Stimulated activated CD8-positive, alpha-beta memory T cell treated with anti-CD3 and anti-CD28 coated beads, Interleukin-12 subunit alpha, Interleukin-12 subunit beta, amount 100 ng/mL, for 24 hours (primary cell): ENCODE data around the gene SAMSN1.
"Not testable (repeated sequence)": the region's sequence is repeated elsewhere in the genome, so short reads cannot be mapped to it uniquely, and the experiment has no call there.

ENCODE experiments used
- DNase-seq: peaks from one replicate; pipeline ENCODE4 v3.0.0-alpha.2; 2020; ENCODE audit errors: extremely low read depth

The SAMSN1 gene

DNA sequence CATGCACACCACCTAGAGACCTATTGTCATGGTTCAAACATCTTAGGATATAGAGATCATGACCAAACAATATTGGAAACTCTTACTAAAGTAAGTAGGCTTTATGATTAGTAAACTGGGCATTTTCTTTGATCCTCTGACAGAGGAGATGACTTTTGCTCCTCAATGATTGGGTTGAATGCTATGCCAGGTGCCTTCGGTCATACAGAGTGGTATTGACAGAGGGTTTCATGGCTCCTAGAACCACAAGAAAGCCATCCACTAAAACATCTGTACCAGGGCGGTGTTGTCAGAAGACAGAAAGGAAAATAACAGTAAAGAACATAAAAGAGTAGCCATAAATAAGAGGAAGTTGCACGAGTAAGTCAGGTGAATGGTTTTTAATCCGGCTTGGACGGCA, 20.8 kb upstream of the SAMSN1 start:
- no peak for DNase-seq

- no peak for DNase-seq
Measured at GRCh38 chr21:14562959-14563358, 16.8 kb upstream of the SAMSN1 start.

DNA sequence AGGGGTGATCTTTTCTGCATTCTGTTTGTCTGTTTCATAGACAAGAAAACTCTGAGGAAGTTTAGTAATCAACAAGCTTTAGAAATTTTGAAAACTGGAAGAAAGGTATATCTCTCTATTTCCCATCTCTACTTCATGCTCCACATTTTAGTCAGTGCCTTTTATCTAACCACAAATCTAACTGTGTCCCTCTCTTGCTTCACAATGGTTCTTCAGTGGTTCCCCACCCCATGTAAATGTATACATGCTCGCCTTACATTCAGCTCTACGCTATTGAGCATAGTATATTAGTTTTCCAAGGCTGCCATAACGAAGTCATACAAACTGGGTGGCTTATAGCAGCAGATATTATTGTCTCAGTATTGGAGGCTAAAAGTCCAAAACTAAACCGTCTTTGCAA, 14.4 kb upstream of the SAMSN1 start:
- no peak for DNase-seq

DNA sequence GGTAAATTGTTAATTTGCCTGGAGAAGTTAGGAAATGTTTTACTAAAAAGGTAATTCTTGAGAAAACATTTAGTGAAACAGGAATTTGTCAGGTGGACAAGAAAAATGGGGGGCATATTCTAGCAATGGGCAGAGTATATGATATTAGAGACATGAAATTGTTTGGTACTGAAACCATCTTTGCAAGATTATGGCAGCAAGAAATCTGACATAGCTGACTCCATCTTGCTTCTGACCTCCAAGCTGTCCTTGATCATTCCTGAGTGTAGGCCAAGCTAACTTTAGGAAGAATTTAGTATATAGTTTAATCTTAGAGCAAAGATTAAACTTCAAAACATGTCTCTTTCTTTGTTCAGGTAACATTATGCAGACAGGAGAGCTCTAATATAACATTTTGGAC, 14.0 kb upstream of the SAMSN1 start:
- DNase-seq, result no peak

DNA sequence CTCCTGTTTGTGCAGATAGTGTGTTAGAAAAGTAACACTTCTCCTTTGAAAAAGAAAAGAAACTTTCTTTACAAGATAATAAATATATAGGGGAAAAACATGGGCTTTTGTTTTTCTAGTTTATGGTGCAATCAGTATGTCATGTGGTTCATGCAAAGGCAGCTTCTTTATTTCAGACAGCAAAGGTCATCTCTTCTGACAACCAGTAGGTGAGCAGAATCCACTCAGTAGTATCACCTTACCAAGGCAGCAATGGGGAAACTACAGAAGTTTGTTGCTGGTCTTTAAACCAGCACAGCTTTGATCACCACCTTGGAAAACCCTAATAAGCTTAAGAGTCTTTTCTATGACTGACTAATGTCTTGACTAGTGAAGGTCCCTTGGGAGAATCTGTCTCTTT, 13.0 kb upstream of the SAMSN1 start:
- DNase-seq, result no peak

DNA sequence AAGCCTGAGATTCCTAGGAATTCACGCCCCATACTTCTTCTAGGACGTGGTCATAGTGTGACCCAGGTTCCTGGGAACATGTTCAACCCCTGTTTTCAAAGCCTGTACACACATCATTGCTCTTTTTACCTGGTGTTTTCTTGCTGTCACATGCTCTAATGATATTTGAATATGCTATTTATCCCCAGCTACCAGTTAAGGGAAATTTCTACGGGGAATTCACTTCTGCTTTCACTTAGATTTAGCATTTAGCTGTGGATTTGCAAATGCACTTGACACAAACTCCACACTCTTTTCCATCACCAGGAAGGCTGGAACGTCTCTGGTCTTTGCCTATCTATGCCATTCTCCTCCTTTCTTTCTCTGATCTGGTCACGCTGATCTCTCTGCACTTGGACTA, 11.3 kb upstream of the SAMSN1 start:
- no peak for DNase-seq

DNA sequence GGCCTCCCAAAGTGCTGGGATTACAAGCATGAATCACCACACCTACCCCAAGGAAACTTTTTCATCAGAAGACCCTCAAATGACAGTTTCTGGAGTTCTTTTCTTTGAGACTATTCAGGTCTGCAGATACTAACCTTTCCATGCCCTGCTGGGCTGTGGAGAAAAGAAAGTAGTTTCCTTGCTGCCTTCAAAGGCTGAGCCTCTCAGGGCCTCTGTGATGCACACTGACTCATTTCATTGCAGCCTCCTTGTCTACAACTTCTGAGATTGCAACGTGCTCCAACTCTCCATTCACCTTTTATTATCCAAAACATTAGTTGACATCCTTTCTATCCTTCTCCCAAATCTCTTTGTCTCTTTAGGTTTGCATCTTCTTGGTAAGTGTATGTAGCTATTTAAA, 8.8 kb upstream of the SAMSN1 start:
- no peak for DNase-seq

GRCh38 chr21:14553422-14553821, 7.3 kb upstream of the SAMSN1 start:
- DNase-seq, result no peak

- DNase-seq, result no peak
Measured at GRCh38 chr21:14551741-14552140, 5.6 kb upstream of the SAMSN1 start.

DNA sequence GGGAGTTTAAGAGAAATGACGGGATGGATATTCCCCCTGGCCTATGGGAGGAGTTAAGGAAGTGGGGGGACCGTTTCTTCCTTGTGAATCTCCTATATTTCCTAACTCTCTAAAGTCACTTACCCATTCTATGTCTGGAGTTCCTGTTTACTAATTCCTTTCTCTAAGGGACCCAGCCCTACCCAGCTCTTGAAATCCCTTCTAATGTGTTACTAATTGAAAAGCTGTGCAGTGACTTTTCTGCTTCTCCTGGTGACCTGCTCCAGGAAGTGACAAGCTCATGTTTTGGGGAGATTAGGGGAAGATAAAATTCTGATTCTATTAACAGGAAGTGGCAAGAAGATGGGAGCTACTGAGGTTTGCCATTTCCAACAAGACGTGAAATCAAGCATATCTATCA, 4.0 kb upstream of the SAMSN1 start:
- DNase-seq, result no peak

DNA sequence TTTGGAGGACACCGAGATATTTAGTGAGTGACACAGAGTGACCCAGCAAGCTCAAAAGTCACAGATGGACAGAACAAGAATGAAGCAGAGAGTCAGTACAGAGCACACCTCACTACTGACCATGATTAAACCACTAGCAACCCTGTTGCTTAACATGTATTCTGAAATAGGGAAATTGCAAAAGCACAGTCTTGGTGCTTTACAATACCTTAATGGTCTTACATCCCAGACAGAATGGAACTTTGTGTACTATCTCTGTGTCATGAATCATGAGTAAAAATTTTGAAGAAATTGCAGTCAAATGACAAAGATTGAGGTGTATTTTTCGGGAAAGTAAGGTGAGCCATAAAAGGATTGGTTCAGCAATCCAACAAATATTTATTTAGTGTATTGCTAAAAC, 2.7 kb upstream of the SAMSN1 start:
- no peak for DNase-seq

DNA sequence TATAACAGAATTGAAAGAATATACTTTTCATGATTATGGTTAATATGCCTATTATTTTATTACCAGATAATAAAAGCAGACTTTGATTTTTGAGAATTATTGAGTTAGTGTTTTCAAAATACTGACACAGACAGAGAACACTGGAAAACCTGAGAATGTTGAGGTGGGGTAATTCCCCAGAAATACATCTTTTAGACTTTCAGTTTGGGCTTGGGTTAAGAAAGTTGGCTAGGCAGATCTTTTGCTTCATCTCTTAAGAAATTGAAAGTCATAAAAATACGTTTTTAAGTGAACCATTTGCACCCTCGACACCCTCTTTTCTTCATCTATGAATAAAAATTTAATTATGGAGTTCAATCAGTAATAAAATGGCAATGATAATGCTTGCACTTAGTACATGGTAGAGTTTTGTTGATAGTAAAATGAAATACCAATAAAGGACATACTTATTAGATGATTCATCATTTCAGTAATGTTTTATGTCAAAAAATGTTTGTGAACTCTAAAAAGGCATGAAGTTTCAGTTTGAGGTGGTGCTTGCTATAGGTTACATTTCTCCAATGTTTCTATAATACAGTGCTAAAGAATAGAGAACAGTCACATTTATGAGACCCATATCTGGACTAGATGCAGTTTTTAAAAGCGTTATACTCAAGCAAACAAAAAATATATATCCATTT, 1.9 kb upstream of the SAMSN1 start:
- DNase-seq, result no peak

DNA sequence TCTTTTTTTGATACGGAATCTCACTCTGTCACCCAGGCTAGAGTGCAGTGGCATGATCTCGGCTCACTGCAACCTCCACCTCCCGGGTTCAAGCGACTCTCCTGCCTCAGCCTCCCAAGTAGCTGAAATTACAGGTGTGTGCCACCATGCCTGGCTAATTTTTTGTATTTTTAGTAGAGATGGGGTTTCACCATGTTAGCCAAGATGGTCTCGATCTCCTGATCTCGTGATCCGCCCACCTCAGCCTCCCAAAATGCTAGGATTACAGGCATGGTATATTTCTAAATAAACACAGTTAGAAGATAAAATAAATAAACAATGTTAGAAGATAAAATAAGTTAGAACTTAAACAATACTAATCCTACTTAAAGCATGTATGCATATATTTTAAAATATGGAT, 604 bp upstream of the SAMSN1 start:
- DNase-seq, result not testable (repeated sequence)

DNA sequence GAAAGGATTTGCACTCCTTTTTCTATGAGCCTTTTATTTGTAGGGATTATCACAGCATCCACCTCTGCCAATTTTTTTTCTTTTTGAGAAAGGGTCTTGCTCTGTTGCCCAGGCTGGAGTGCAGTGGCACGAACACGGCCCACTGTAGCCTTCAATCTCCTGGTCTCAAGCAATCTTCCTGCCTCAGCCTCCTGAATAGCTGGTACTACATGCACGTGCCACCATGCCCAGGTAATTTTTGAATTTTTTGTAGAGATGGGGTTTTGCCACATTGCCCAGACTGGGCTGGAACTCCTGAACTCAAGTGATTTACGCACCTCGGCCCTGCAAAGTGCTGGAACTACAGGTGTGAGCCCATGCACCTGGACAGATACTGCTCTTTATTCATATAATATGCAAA, 2.1 kb downstream of the SAMSN1 start:
- no peak for DNase-seq

- DNase-seq, result no peak
Measured at GRCh38 chr21:14542638-14543037, 3.5 kb downstream of the SAMSN1 start.

DNA sequence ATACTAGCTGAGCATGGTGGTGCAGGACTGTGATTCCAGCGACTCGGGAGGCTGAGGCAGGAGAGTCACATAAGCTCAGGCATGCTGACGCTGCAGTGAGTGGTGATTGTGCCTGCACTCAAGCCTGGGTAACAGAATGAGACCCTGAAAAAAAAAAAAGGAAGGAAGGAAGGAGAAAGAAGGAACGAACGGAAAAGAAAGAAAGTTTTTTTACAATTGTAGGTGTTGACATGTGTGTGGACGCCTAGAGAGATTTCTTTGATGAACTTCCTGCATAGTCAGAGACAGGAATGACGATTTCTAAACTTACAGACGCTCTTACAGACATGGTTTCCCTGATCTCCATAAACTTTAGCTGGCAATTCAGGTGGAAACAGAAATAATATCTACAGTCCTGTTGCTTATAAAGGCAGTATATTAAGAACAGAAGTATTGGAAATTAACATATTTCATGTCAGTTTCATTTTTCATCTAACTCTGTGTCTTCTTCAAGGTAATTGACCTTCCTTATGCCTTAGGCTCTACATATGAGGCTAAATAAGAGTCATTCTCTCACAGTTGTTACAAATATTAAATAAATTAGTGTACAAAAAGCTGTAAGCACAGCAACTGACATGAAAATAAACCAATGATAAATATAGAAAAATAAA, 4.1 kb downstream of the SAMSN1 start:
- no peak for DNase-seq

GRCh38 chr21:14538483-14538882, 7.6 kb downstream of the SAMSN1 start:
- DNase-seq, result no peak

DNA sequence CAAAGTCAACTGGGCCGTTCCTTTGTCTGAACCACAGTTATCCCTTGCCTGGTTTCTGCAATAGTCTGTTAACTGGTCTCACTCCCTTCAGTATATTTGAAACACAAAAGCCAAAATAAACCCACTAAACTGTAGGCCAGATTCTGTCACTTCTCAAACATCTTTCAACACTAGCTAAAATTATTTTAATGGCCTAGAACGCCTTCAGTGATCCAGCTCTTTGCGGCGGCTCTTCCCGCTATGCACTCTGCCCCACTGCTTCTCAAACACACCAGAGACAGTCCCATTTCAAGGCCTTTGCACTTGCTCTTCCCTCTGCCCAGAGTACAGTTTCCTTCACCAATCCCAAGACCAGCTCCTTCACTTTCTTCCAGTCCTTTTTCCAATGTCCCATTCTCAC, 9.2 kb downstream of the SAMSN1 start:
- no peak for DNase-seq

DNA sequence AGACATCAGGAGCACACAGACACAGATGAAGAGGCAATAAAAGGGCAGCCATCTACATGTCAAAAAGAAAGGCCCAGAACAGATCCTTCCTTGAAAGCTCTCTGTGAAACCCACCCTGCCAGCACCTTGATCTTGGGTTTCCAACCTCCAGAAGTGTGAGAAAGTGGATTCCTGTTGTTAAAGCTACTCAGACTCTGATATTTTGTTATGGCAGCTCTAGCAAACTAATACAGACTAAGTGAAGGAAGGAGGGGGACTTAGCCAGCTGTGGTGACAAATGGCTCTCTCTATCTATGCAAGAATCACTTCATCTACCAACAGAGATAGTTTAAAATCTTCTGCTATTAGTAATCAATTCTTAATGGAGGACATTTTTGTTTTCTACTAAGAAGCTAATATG, 10.4 kb downstream of the SAMSN1 start:
- DNase-seq, result no peak

- DNase-seq, result no peak
Measured at GRCh38 chr21:14533499-14534428, 12.4 kb downstream of the SAMSN1 start.

- no peak for DNase-seq
Measured at GRCh38 chr21:14531757-14532316, 14.3 kb downstream of the SAMSN1 start.

DNA sequence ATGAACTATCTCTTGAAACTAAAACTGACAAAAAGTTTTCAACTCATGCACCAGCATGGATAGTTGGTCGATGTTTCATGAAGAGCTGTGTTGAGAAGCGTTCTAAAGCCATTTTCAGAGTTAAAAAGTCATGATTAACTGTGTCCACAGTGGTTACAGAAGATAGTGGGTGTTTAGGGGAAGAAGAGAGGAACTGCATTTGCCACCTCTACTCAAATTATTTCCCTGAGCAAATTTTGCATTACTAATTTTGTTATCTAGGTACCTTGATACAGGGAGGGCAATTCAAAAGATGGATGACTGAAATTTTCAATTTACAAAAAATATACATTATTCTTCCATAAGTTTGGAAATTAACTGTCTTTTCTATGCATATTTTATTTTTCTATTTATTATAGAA, 15.5 kb downstream of the SAMSN1 start:
- DNase-seq, result no peak

- no peak for DNase-seq
Measured at GRCh38 chr21:14528815-14529214, 17.3 kb downstream of the SAMSN1 start.
